ENCODE data around the gene PIK3R6. TPM values are rescaled to one million over a fixed set of nuclear protein-coding genes. Genes with fewer than 3 reads are reported as not detected.

Gene PIK3R6
- total RNA-seq, 1 experiment from 2014 or later: not detected

DNA sequence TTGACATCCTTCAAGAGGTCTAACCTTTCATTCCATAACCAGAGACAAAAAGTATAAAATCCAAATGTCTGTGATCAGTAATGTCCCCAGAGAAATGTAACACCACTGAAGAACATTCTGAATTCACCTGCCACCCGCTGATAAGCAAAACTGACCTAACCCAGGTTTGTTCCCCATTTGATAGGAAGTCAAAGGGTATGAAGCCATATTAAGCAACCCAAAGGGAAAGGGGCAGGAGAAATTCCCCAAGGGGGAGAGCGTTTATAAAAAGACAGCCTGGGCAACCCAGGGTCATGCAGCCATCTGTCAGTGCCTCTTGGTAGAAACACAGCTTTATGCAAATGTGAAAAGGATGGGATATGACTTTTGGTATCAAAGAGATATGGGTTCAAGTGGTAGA is 30.7 kb upstream of the PIK3R6 start:
- no peak overlapping the region for H3K27ac ChIP-seq (ENCODE audit: insufficient read length, low read depth, low read length)
- H4K8ac ChIP-seq (replicated peaks; ENCODE audit: insufficient read length, low read depth, low read length): no peak overlapping the region
- Mint-ChIP-seq H3K27me3 (ENCODE audit: low read depth) (peaks cover 7% of the 10 kb centered on the region), H3K9me3 (no peaks in the 10 kb centered on the region), H3K27ac (no peak overlapping the region), H3K4me3 (no peak overlapping the region), H3K36me3 (ENCODE audit: insufficient read depth in 1 of 3, low read depth in 3 of 3) (no peaks in the 10 kb centered on the region), H3K4me1 (peaks cover 42 to 45% of the 10 kb centered on the region in 2 experiments)
- no peaks in the 10 kb centered on the region for H3K79me2 ChIP-seq (ENCODE audit: insufficient read depth, low read length)
- DNase-seq: no peak
- H3K4ac ChIP-seq (ENCODE audit: low read depth, low read length): no peak overlapping the region
- no peak overlapping the region for H2BK20ac ChIP-seq (ENCODE audit: low read depth, low read length, poor library complexity, severe bottlenecking)
- no peak overlapping the region for H4K5ac ChIP-seq (ENCODE audit: insufficient read length, low read depth, low read length)
- no peak overlapping the region for H2BK5ac ChIP-seq (ENCODE audit: insufficient read length, low read length)
- H3K23ac ChIP-seq (ENCODE audit: insufficient read length, low read depth, low read length): no peak overlapping the region
- peaks cover 4% of the 10 kb centered on the region for H3K23me2 ChIP-seq (ENCODE audit: insufficient read length, low read depth, low read length, poor library complexity, severe bottlenecking)
- no peak overlapping the region for H3K14ac ChIP-seq (ENCODE audit: insufficient read depth, low read length)
- no peak overlapping the region for H3K56ac ChIP-seq (ENCODE audit: insufficient read length, low read depth, low read length)
- H2BK120ac ChIP-seq (ENCODE audit: low read depth, low read length, poor library complexity, severe bottlenecking): no peak overlapping the region
- H2BK12ac ChIP-seq (ENCODE audit: insufficient read length, low read depth, low read length): no peak overlapping the region
- WGBS (ENCODE audit: extremely low coverage, insufficient read length, low lambda C conversion rate): no CpG with 5 or more reads among the region's 2 CpGs
- H2BK15ac ChIP-seq (ENCODE audit: low read depth, low read length): no peak overlapping the region
- no peaks in the 10 kb centered on the region for H4K20me1 ChIP-seq (ENCODE audit: control insufficient read depth, insufficient read depth, insufficient read length)
- H3K4me1 ChIP-seq (ENCODE audit: insufficient read depth, low read length): 0 out of 2 replicates have a peak, but pooled peaks cover 3% of the 10 kb centered on the region
- H3T11ph ChIP-seq (ENCODE audit: low read length): no peak overlapping the region
- no peak overlapping the region for H4K91ac ChIP-seq (ENCODE audit: insufficient read length, low read depth, low read length)
- no peak overlapping the region for H2AK5ac ChIP-seq (ENCODE audit: insufficient read length, low read length)
- H3K4me2 ChIP-seq (ENCODE audit: insufficient read depth, insufficient read length, low read length): no peak overlapping the region
- no peak overlapping the region for H3K18ac ChIP-seq (ENCODE audit: insufficient read length, low read depth, low read length)
- H3K9me3 ChIP-seq (ENCODE audit: control insufficient read depth, low read depth, low read length): no peaks in the 10 kb centered on the region
- H3K27me3 ChIP-seq (ENCODE audit: insufficient read depth, low read length): no peaks in the 10 kb centered on the region
- no peak for TF ChIP-seq CTCF (conservative IDR thresholded peaks at IDR 0.05)
- no peaks in the 10 kb centered on the region for H3K79me1 ChIP-seq (ENCODE audit: insufficient read depth, low read depth, low read length, poor library complexity, severe bottlenecking)
- H2AFZ ChIP-seq (ENCODE audit: low read length): no peak overlapping the region
- H3K9ac ChIP-seq (ENCODE audit: extremely low read depth, insufficient read length, low read length): no peak overlapping the region
